OCI-LY1 (cell line): ENCODE measurements around the gene CCDC120.

Source experiments
- EZH2 ChIP-seq: fragments of 200-600 bp; sonication (generic), shearing (Covaris generic); IDR thresholded peaks from 2 replicates; pipeline ENCODE4 v1.8.0; 2017; ENCODE audit warnings: borderline replicate concordance, mixed run types, mild to moderate bottlenecking, antibody characterized with exemption, low read length, moderate library complexity, mixed read lengths
- TF ChIP-seq, protein P1 (sequence below): fragments of 200-600 bp; sonication (generic), shearing (Covaris generic); IDR thresholded peaks from 2 replicates; pipeline ENCODE4 v1.5.1; 2017; ENCODE audit warnings: mild to moderate bottlenecking, antibody characterized with exemption, low read length, moderate library complexity, mixed read lengths

DNA sequence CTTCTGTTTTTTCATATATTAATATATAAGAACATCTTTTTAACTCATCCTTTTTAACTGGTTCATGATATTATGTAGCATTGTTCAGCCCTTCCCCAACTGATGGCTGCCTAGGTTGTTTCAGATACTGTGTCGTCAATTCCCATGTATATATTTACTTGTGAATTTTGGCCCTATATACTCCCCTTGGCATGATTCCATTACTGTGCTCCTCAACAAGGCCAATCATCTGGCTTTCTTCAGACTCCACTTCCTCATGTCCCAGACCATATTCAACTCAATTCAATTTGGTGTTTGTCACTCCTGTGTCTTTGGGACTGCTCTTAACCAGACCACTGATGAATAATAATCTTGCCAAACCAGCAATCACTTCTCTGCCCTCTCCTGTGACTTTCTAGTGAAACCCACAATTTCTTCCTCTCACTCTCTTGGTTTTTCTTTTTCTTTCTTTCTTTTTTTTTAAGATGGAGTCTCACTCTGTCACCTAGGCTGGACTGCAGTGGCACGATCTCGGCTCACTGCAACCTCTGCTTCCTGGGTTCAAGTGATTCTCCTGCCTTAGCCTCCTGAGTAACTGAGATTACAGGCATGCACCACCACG is 23.6 kb downstream of the CCDC120 start:
- TF ChIP-seq, protein P1, sequence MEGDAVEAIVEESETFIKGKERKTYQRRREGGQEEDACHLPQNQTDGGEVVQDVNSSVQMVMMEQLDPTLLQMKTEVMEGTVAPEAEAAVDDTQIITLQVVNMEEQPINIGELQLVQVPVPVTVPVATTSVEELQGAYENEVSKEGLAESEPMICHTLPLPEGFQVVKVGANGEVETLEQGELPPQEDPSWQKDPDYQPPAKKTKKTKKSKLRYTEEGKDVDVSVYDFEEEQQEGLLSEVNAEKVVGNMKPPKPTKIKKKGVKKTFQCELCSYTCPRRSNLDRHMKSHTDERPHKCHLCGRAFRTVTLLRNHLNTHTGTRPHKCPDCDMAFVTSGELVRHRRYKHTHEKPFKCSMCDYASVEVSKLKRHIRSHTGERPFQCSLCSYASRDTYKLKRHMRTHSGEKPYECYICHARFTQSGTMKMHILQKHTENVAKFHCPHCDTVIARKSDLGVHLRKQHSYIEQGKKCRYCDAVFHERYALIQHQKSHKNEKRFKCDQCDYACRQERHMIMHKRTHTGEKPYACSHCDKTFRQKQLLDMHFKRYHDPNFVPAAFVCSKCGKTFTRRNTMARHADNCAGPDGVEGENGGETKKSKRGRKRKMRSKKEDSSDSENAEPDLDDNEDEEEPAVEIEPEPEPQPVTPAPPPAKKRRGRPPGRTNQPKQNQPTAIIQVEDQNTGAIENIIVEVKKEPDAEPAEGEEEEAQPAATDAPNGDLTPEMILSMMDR = no peak
- TF ChIP-seq EZH2 = no peak
